Peyer's patch (tissue), 4 donors: ENCODE data around the gene CDC42SE2.

Experiments used
- POLR2A ChIP-seq, 2 donors: fragments of 450-650 bp; IDR thresholded peaks; one replicate each; pipeline ENCODE4 v1.5.1; 2017; ENCODE audit warnings: antibody characterized with exemption in 2 of 2, mild to moderate bottlenecking in 2 of 2, moderate library complexity in 2 of 2
- TF ChIP-seq, protein P1 (sequence below), 6 experiments: fragments of 450-650 bp in 4 of 6; fragments of 200-600 bp in 2 of 6; sonication (generic) in 1 of 6; IDR thresholded peaks; one replicate each; pipeline ENCODE4 v1.5.1; 2017 to 2019; ENCODE audit warnings: antibody characterized with exemption in 6 of 6, mild to moderate bottlenecking in 3 of 6, moderate library complexity in 1 of 6

DNA sequence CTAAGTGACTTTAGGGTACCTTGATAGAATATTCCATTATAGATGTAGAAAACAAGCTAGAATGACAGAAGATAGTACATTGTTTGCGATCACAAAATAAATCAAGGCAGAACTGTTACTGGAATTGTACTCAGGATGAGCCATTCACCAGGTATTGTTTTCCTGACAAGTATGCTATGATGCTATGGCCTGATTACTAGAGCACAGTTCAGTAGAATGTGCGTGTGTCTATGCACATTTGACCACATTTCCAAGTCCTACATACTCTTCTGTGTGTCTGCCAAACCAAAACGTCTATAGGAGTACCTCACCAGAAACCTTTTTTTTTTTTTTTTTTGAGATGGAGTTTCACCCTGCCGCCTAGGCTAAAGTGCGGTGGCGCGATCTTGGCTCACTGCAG is 43.3 kb upstream of the CDC42SE2 start:
- TF ChIP-seq, protein P1, sequence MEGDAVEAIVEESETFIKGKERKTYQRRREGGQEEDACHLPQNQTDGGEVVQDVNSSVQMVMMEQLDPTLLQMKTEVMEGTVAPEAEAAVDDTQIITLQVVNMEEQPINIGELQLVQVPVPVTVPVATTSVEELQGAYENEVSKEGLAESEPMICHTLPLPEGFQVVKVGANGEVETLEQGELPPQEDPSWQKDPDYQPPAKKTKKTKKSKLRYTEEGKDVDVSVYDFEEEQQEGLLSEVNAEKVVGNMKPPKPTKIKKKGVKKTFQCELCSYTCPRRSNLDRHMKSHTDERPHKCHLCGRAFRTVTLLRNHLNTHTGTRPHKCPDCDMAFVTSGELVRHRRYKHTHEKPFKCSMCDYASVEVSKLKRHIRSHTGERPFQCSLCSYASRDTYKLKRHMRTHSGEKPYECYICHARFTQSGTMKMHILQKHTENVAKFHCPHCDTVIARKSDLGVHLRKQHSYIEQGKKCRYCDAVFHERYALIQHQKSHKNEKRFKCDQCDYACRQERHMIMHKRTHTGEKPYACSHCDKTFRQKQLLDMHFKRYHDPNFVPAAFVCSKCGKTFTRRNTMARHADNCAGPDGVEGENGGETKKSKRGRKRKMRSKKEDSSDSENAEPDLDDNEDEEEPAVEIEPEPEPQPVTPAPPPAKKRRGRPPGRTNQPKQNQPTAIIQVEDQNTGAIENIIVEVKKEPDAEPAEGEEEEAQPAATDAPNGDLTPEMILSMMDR (IDR thresholded peaks at IDR 0.05) = no peak
- no peak for TF ChIP-seq POLR2A (IDR thresholded peaks at IDR 0.05)
